K562 (cell line): Measurements from ENCODE around the gene RGS9.

Experiments
- ARNT ChIP-seq, 2 experiments: fragments of 450-650 bp; IDR thresholded peaks; 2 replicates each; pipeline ENCODE4 v1.6.1; 2016; ENCODE audit warnings: mild to moderate bottlenecking in 1 of 2
- BRCA1 ChIP-seq, 2 experiments: fragments of 450-650 bp in 1 of 2; sonication (generic) in 1 of 2; formaldehyde crosslinking in 1 of 2; IDR thresholded peaks; 2 replicates each; pipeline versions ENCODE4 v1.5.0 to v1.6.1; 2017 to 2020; ENCODE audit warnings: mild to moderate bottlenecking in 1 of 2, missing genetic modification reagents in 1 of 2
- FOXM1 ChIP-seq, 2 experiments: fragments of 450-650 bp in 1 of 2; sonication (generic) in 1 of 2; formaldehyde crosslinking in 1 of 2; IDR thresholded peaks; 2 replicates each; pipeline versions ENCODE4 v1.6.1 to v1.9.0; 2017 to 2022; ENCODE audit warnings: low read depth in 2 of 2, mild to moderate bottlenecking in 2 of 2, missing genetic modification reagents in 1 of 2, moderate library complexity in 1 of 2
- GATA2 ChIP-seq: sonication (generic); formaldehyde crosslinking; IDR thresholded peaks from 2 replicates; pipeline ENCODE4 v1.4.0; 2020; ENCODE audit warnings: mild to moderate bottlenecking, missing genetic modification reagents
- HDAC6 ChIP-seq: IDR thresholded peaks from 2 replicates; pipeline ENCODE4 v1.6.1; 2012; ENCODE audit warnings: low read depth, mild to moderate bottlenecking, control low read depth, inconsistent platforms, low read length, moderate library complexity
- KLF13 ChIP-seq: fragments of 450-650 bp; IDR thresholded peaks from 2 replicates; pipeline ENCODE4 v1.6.1; 2016; ENCODE audit warnings: missing genetic modification characterization, low read depth, mild to moderate bottlenecking, missing compliant biosample characterization, moderate library complexity, borderline replicate concordance
- MYC ChIP-seq, 2 experiments: fragments of 250-450 bp in 1 of 2; sonication (Bioruptor Pico) in 1 of 2; IDR thresholded peaks; 2 replicates each; pipeline versions ENCODE4 v1.5.1 to v1.6.1; 2012 to 2021; ENCODE audit warnings: low read depth in 2 of 2, borderline replicate concordance in 1 of 2, improper control_type of control experiment in 1 of 2, low read length in 1 of 2, mild to moderate bottlenecking in 1 of 2, moderate library complexity in 1 of 2
- PHF8 ChIP-seq: fragments of 200-600 bp; sonication (generic); IDR thresholded peaks from 2 replicates; pipeline ENCODE4 v1.6.1; 2012; ENCODE audit warnings: mixed run types, mild to moderate bottlenecking, inconsistent platforms, low read length, moderate library complexity, borderline replicate concordance
- ZNF668 ChIP-seq: fragments of 250-450 bp; sonication (Bioruptor Pico); IDR thresholded peaks from 2 replicates; pipeline ENCODE4 v1.8.0; 2022; ENCODE audit warnings: mild to moderate bottlenecking, inconsistent platforms
- ZSCAN32 ChIP-seq: fragments of 450-650 bp; formaldehyde crosslinking; IDR thresholded peaks from 2 replicates; pipeline ENCODE4 v1.4.0; 2020; ENCODE audit warnings: mild to moderate bottlenecking, moderate library complexity
- TF ChIP-seq, protein P1 (sequence below), 3 experiments: IDR thresholded peaks in 2 of 3; conservative IDR thresholded peaks in 1 of 3; 2 replicates each; pipeline ENCODE4 v1.5.1; 2011 to 2012; ENCODE audit warnings: low read length in 3 of 3, mild to moderate bottlenecking in 3 of 3, control low read depth in 2 of 3, improper control_type of control experiment in 1 of 3, inconsistent platforms in 1 of 3, low read depth in 1 of 3, mixed read lengths in 1 of 3, moderate library complexity in 1 of 3; ENCODE audit not compliant: insufficient read depth in 2 of 3
- TF ChIP-seq, protein P2 (sequence below), 2 experiments: fragments of 250-450 bp in 1 of 2; fragments of 450-650 bp in 1 of 2; sonication (Bioruptor Pico) in 1 of 2; IDR thresholded peaks; 2 replicates each; pipeline versions ENCODE4 v1.6.1 to v1.8.0; 2016 to 2021; ENCODE audit warnings: mild to moderate bottlenecking in 2 of 2, moderate library complexity in 2 of 2, missing compliant biosample characterization in 1 of 2, missing genetic modification characterization in 1 of 2

DNA sequence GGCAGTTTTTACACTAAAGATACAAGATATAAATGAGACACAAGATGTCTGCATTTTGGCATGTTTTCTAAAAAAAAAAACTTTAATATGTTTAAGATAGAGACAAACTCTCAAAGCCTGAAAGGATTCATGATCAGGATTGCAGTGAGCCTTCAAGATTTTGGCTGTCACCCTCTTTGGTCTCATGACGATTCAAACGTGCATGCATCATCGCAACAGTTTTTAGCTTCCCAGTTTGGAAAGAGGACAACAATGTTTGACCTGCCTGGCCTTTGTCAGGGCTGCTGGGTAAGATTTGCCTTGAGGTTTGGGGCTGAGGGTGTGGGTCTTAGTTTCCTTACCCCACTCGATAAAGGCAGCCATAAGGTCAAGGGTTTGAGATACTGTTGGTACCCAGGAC, 134.1 kb downstream of the RGS9 start:
- no peak for TF ChIP-seq KLF13
- no peak for TF ChIP-seq PHF8
- TF ChIP-seq, protein P1, sequence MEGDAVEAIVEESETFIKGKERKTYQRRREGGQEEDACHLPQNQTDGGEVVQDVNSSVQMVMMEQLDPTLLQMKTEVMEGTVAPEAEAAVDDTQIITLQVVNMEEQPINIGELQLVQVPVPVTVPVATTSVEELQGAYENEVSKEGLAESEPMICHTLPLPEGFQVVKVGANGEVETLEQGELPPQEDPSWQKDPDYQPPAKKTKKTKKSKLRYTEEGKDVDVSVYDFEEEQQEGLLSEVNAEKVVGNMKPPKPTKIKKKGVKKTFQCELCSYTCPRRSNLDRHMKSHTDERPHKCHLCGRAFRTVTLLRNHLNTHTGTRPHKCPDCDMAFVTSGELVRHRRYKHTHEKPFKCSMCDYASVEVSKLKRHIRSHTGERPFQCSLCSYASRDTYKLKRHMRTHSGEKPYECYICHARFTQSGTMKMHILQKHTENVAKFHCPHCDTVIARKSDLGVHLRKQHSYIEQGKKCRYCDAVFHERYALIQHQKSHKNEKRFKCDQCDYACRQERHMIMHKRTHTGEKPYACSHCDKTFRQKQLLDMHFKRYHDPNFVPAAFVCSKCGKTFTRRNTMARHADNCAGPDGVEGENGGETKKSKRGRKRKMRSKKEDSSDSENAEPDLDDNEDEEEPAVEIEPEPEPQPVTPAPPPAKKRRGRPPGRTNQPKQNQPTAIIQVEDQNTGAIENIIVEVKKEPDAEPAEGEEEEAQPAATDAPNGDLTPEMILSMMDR (IDR thresholded peaks at IDR 0.05 in 2 of 3, conservative IDR thresholded peaks at IDR 0.05 in 1 of 3; ENCODE audit: insufficient read depth in 2 of 3, low read depth in 1 of 3, low read length in 3 of 3), result no peak
- no peak for TF ChIP-seq GATA2 (CRISPR knock-in tag)
- no peak for TF ChIP-seq HDAC6
- TF ChIP-seq ARNT (IDR thresholded peaks at IDR 0.05), result no peak
- TF ChIP-seq BRCA1 (IDR thresholded peaks at IDR 0.05), result no peak
- TF ChIP-seq BRCA1 (CRISPR knock-in tag; IDR thresholded peaks at IDR 0.05), result no peak
- no peak for TF ChIP-seq FOXM1 (IDR thresholded peaks at IDR 0.05; ENCODE audit: low read depth)
- TF ChIP-seq FOXM1 (CRISPR knock-in tag; IDR thresholded peaks at IDR 0.05; ENCODE audit: low read depth), result no peak
- TF ChIP-seq ZNF668 (CRISPR knock-in tag), result no peak
- no peak for TF ChIP-seq MYC (IDR thresholded peaks at IDR 0.05; ENCODE audit: low read depth, low read length)
- TF ChIP-seq MYC (CRISPR knock-in tag; IDR thresholded peaks at IDR 0.05; ENCODE audit: borderline replicate concordance, low read depth), result no peak
- TF ChIP-seq ZSCAN32 (CRISPR knock-in tag), result no peak
- TF ChIP-seq, protein P2, sequence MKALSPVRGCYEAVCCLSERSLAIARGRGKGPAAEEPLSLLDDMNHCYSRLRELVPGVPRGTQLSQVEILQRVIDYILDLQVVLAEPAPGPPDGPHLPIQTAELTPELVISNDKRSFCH (CRISPR knock-in tag; IDR thresholded peaks at IDR 0.05), result no peak
- TF ChIP-seq, protein P2 (tag; IDR thresholded peaks at IDR 0.05), result no peak
